Choroid plexus epithelial cell (primary cell): ENCODE data around the gene SRGAP1.

ENCODE experiments used
- DNase-seq: peaks from one replicate; pipeline ENCODE4 v3.0.0-alpha.2; 2010; ENCODE audit warnings: low read depth
- H3K4me3 ChIP-seq: 2 replicates; pipeline ENCODE4 v1.5.1; 2011; ENCODE audit warnings: low read depth, mild to moderate bottlenecking, control low read depth, low read length, moderate library complexity
- TF ChIP-seq, protein P1 (sequence below): conservative IDR thresholded peaks from 2 replicates; pipeline ENCODE4 v1.5.1; 2011; ENCODE audit warnings: low read depth, mild to moderate bottlenecking, control low read depth, inconsistent platforms, low read length, moderate library complexity

Gene SRGAP1

DNA sequence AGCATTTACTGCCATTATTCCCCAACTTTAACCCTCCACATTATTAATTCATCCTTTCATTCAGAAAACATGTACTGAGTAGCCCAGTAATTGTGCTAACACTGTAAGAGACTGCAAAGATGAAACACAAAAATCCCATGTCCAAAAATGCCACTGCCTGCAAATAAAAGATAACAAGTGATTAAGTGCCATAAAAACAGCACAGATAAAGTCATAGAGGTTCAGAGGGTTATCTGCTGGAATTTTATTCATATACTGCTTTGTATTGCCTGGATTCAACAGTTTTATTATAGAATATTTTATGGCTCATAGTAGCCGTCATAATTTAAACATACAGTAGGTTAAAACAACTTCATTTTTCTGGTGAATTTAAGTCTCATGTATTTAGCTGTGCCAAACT lies 199.7 kb downstream of the SRGAP1 start:
- no peak for DNase-seq
- TF ChIP-seq, protein P1, sequence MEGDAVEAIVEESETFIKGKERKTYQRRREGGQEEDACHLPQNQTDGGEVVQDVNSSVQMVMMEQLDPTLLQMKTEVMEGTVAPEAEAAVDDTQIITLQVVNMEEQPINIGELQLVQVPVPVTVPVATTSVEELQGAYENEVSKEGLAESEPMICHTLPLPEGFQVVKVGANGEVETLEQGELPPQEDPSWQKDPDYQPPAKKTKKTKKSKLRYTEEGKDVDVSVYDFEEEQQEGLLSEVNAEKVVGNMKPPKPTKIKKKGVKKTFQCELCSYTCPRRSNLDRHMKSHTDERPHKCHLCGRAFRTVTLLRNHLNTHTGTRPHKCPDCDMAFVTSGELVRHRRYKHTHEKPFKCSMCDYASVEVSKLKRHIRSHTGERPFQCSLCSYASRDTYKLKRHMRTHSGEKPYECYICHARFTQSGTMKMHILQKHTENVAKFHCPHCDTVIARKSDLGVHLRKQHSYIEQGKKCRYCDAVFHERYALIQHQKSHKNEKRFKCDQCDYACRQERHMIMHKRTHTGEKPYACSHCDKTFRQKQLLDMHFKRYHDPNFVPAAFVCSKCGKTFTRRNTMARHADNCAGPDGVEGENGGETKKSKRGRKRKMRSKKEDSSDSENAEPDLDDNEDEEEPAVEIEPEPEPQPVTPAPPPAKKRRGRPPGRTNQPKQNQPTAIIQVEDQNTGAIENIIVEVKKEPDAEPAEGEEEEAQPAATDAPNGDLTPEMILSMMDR: no peak
- H3K4me3 ChIP-seq: no peak overlapping the region

DNA sequence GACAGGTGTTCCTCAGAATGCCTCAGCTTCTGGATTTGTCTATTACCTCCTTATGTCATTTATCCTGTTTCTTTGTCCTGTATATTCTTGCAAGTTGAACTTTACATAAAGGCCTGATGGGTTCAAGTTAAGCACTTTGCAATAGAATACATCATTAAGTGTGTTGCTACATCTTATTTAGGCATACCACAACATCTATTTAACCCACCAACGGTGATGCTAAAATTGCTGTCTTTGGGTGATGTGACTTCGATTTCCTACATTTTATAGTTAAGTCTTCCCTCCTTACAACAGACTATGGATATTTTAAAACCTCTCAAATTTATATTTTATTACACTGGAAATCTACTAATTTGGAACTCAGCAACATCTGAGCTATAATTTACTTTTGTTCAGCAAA lies 206.6 kb downstream of the SRGAP1 start:
- TF ChIP-seq, protein P1: no peak
- DNase-seq: no peak
- no peak overlapping the region for H3K4me3 ChIP-seq

DNA sequence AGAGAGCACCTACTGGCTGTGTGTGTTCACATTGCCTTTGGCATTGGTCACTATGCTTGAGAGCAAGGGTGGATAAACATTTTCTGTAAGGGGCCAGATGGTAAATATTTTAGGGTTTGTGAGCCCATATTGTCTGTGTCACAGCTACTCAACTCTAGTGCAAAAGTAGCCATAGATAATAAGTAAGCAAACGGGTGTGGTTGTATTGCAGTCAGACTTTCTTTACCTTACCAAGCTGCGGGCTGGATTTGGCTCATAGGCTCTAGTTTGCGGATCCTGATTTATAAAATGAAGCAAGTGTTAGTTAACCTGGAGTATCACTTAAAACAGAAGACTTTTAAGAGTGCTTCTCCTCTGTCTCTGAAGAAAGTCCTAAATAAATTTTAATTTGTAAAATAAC lies 208.6 kb downstream of the SRGAP1 start:
- TF ChIP-seq, protein P1: no peak
- DNase-seq: no peak
- H3K4me3 ChIP-seq: no peak overlapping the region

DNA sequence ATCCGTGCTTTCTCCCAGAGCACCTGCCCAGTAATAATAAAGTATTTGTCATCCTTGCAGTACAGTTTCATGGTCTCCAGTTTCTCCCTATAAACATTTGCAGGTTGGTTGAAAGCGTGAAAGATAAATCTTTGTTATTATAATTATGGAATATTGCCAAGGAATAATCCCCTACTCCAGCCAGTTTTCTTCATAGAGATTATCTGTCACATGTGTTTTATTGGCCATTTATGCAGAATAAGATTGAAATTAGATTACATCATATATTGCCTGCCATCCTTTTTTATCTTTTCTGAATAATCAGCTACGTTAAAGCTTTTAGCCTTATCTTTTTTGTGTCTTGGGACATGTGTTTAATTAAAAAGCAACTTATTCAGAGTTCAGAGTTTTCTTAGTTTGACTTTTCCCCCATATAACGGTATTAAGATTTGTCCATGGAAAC lies 209.6 kb downstream of the SRGAP1 start:
- H3K4me3 ChIP-seq: no peak overlapping the region
- TF ChIP-seq, protein P1: no peak
- no peak for DNase-seq

DNA sequence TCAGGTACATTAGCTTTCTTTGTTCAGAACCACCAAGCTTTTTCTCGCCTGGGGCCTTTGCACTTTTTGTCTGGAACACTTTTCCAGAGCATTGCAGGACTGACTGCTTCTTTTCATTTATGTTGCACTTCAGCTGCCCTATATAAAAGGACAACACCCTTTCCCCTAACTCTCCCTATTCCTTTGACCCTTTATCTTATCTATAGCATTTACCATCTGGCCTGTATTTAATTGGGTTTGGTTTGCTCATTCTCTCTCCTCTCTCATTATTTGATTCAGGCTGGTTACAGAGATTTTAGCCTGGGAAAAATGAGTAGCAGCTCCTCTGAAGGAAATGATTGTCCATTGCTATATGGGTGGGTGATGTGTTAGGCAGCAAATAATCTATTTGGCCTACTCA lies 212.2 kb downstream of the SRGAP1 start:
- TF ChIP-seq, protein P1: no peak
- no peak overlapping the region for H3K4me3 ChIP-seq
- DNase-seq: no peak

DNA sequence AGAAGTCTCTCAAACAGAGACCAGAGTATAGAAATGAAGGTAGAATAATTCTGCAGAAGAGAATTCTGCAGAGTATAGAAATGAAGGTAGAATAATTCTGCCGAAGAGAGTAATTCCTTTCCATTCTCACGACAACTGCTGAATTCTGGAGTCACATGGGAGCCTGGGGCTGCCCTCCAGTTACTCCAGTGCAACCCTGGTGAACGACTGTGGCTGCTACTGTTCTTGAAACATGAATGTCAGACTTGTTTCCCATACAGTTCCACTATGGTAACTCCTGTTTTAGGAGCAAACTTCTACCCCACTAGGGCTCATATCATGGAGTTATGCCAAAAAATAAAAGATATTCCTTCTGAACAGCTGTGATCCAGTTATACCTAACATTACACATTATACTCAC lies 213.2 kb downstream of the SRGAP1 start:
- TF ChIP-seq, protein P1: no peak
- no peak overlapping the region for H3K4me3 ChIP-seq
- DNase-seq: no peak

DNA sequence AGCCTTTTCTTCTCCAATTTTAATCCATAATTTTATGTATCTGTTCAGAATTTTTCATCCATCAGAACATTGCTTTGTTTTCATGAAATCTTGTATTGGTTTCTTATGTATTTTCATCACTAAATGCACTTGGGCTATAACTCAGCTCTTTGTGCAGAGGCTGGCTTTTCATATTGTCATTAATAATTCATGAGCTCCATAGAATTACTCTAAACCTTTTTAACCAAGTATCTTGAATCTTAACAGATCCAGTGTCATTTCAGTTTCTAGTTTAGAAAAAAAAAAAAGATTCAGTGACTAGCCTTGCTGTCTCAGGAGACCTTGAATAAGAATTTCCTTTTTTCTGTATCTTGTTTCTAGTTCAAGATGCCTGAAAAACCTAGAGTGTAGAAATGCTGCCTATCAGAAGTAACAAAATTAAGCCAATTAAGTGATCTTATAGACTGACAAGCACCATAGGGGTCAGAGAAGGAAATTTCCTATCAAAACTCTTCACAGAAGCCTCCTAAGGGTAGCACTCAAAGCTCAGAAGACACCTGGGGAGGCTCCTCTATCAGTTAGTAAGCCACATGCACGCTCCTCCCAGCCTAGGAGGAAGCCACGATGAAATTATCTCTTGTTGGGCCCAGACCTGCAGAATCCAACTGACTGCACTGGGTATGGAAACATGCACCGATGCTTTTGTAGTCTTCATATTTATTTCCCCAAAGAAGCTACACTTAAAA lies 214.2 kb downstream of the SRGAP1 start:
- DNase-seq: no peak
- H3K4me3 ChIP-seq: no peak overlapping the region
- TF ChIP-seq, protein P1: no peak
